Ureter (tissue), 1 donor: ENCODE measurements around the gene BICC1. TPM values are rescaled to one million over a fixed set of nuclear protein-coding genes. Genes with fewer than 3 reads are reported as not detected.

Source experiments
- DNase-seq: peaks from one replicate; pipeline ENCODE4 v3.0.0-alpha.2; 2020; ENCODE audit warnings: low spot score
- total RNA-seq: library from RNA; stranded (reverse); gene quantifications from one replicate; pipeline ENCODE4 v1.2.4, GENCODE V29; 2023
- donor health status: DM: yes; HTN: yes; CAD: no.

BICC1 gene
- total RNA-seq, 1 donor from 2014 or later: 13.5 TPM

GRCh38 chr10:58820861-58821751, 308.4 kb downstream of the BICC1 start:
- DNase-seq: no peak

GRCh38 chr10:58821752-58822056, 309.0 kb downstream of the BICC1 start:
- DNase-seq: no peak

GRCh38 chr10:58823983-58824382, 311.3 kb downstream of the BICC1 start:
- no peak for DNase-seq

- no peak for DNase-seq
Observed at GRCh38 chr10:58824396-58824795, 311.7 kb downstream of the BICC1 start.

GRCh38 chr10:58826694-58827093, 314.0 kb downstream of the BICC1 start:
- no peak for DNase-seq

GRCh38 chr10:58827381-58827780, 314.7 kb downstream of the BICC1 start:
- DNase-seq: no peak

- no peak for DNase-seq
Observed at GRCh38 chr10:58829839-58830238, 317.2 kb downstream of the BICC1 start.

- DNase-seq: no peak
Observed at GRCh38 chr10:58830697-58831096, 318.0 kb downstream of the BICC1 start.

GRCh38 chr10:58833771-58834561, 321.3 kb downstream of the BICC1 start:
- no peak for DNase-seq

- no peak for DNase-seq
Observed at GRCh38 chr10:58836176-58836700, 323.6 kb downstream of the BICC1 start.

GRCh38 chr10:58836991-58837575, 324.4 kb downstream of the BICC1 start:
- DNase-seq: no peak

- DNase-seq: no peak
Observed at GRCh38 chr10:58837826-58838225, 325.2 kb downstream of the BICC1 start.

GRCh38 chr10:58838561-58839208, 326.0 kb downstream of the BICC1 start:
- no peak for DNase-seq

GRCh38 chr10:58839771-58840170, 327.1 kb downstream of the BICC1 start:
- no peak for DNase-seq

- DNase-seq: no peak
Observed at GRCh38 chr10:58840840-58841435, 328.3 kb downstream of the BICC1 start.

GRCh38 chr10:58842860-58843376, 330.2 kb downstream of the BICC1 start:
- no peak for DNase-seq

GRCh38 chr10:58843760-58844159, 331.1 kb downstream of the BICC1 start:
- no peak for DNase-seq

- DNase-seq: no peak
Observed at GRCh38 chr10:58844680-58845079, 332.0 kb downstream of the BICC1 start.

- no peak for DNase-seq
Observed at GRCh38 chr10:58846856-58847255, 334.2 kb downstream of the BICC1 start.

GRCh38 chr10:58851606-58852005, 338.9 kb downstream of the BICC1 start:
- no peak for DNase-seq

- DNase-seq: no peak
Observed at GRCh38 chr10:58853668-58854067, 341.0 kb downstream of the BICC1 start.
